Measurements from ENCODE around the gene HECTD3.
"Not testable (repeated sequence)": the region's sequence is repeated elsewhere in the genome, so short reads cannot be mapped to it uniquely, and the experiment has no call there.

Gene HECTD3

DNA sequence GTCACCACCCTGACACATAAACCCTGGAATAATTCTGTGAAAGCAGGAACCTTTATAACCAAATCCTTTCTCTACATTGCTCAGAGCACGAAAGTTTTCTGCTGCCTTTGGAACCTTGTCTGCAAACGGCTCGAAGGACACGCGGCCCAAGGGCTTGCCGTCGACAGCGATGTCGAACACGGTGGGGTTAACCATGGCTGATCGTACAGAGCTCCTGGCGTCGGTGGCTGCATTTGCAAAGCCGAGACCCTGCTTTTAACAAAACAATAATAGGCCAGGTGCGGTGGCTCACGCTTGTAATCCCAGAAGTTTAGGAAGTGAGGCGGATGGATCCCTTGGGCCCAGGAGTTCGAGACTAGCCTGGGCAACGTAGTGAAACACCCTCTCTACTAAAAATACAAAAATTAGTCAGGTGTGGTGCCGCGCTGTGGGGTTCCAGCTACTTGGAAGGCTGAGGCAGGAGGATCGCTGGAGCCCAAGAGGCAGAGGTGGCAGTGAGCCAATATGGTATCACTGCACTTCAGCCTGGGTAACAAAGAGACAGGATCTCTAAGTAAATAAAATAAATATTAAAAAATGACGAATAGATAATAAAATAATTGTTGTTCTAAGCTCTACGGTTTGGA is 22.5 kb downstream of the HECTD3 start:
- DNase-seq (ENCODE audit: low read depth, low spot score), result no peak

DNA sequence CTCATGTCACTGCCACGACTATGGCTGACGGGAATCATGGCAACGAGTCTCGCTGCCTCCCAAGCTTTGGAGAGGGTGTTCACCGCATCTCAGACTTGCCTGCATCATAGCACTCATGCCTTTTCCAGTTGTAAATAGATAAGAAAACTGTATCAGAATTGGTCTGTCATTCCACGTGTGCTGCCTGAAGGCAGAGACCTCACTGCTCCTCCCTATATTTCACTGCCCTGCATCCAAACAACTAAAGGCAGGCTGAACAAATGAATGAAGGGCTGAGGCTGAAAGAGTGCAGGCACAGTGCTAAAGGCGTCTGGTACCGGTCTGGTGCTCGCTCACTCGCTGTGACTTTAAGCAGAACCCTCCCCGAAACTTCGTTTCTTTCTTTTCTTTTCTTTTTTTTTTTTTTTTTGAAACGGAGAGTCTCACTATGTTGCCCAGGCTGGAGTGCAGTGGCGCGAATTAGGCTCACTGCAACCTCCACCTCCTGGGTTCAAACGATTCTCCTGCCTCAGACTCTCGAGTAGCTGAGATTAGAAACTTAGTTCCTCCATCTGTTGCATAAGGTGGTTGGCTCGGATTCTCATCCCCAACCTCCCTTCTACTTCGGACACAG is 25.3 kb downstream of the HECTD3 start:
- DNase-seq (ENCODE audit: low read depth, low spot score), result no peak

DNA sequence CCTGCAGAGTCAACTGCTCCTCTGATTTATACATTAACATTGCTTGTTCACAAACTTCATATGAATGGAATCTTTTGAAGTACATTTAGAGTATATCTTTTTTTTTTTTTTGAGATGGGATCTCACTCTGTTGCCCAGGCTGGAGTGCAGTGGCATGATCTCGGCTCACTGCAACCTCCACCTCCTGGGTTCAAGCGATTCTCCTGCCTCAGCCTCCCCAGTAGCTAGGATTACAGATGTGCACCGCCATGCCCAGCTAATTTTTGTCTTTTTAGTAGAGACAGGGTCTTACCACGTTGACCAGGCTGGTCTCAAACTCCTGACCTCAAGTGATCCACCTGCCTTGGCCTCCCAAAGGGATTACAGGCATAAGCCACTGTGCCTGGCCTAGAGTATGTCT is 33.8 kb downstream of the HECTD3 start:
- not testable (repeated sequence) for DNase-seq (ENCODE audit: low read depth, low spot score)

DNA sequence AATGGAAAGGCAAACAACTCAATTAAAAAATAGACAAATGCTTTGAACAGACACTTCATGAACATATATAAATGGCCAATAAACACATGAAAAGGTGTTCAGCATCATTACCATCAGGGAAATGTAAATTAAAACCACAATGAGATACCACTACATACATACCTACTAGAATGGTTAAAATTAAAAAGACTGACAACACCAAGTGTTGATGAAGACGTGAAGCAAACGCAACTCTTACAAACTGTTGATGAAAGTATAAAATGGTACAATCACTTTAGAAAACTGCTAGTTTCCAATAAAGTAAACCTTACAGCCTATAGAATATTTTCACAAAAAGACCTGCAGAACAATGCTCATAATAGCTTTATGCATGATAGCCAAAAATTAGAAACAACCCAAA is 34.9 kb downstream of the HECTD3 start:
- no peak for DNase-seq (ENCODE audit: low read depth, low spot score)

DNA sequence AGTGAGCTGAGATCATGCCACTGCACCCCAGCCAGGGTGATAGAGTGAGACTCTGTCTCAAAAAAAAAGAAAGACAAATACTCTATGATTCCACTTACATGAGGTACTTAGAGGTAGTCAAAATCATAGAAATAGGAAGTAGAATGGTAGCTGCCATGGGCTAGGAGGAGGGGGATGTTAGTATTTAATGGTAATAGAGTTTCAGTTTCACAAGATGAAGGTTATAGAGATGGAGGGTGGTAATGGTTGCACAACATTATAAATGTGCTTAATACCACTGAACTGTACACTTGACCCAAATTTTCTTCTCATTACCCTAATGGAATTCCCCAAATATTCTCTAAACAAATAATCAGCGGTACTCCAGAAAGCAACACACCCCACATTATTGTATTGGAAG is 37.5 kb downstream of the HECTD3 start:
- DNase-seq (ENCODE audit: low read depth, low spot score), result no peak

DNA sequence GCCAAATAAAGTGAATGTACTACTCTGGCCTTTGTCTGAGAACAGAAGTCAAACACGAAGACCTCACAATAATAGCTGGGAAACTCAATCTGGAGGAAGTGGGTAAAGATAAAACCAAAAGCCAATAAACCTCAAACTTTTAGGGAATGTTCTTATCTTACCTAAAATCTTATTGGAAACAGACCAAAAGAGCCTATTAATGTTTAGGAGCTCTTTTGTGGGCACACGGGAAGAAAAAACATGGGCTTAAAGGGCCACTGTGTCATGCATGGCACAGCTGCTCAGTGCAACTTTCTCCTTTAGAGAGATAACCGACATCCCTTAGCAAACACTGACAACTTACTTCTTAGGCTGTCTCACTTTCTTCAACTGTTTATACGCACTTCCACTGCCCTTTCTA is 40.8 kb downstream of the HECTD3 start:
- DNase-seq (ENCODE audit: low read depth, low spot score), result no peak

DNA sequence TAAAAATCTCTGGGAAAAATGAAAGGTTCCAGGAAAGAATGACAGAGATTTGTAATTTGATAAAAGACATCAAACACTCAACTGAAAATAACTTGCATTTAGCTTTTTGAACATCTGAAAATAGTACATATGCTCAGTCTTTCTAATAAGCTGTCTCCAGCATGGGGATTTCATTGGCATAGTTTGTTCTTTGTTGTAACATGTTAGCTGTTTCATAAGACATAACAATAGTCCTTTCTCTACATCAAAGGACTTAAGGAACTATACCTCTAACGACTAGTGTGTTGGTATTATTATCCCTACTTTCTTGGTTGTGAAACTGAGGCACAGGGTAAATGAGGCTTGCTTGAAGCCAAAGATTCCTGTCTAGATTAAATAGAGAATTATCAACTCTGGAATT is 46.7 kb downstream of the HECTD3 start:
- DNase-seq (ENCODE audit: low read depth, low spot score), result no peak

DNA sequence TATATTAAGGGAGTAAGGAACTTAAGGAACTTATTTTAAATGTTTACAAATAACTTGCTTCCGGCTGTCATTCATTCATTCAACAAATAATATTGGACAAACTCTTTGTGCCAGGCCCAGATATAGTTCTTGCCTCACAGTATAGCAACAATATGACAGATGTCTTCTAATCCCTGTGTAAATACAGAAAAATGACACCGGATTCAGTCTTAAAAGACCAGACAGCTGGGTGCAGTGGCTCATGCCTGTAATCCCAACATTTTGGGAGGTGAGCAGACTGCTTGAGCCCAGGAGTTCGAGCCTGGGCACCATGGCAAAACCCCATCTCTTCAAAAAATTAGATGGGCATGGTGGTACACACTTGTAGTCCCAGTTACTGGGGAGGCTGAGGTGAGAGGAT is 48.4 kb downstream of the HECTD3 start:
- DNase-seq (ENCODE audit: low read depth, low spot score), result no peak

DNA sequence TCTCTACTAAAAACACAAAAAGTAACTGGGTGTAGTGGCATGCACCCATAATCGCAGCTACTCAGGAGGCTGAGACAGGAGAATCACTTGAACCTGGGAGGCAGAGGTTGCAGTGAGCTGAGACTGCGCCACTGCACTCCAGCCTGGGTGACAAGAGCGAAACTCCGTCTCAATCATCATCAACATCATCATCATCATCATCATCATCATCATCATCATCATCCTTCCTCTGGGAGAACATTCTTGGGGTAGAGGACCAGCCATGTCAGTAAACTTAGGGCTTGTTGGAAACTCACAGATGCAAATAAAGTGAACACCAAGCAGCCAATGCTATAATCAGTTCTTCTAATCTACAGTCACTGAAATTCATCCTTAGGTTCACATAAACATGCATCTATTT is 49.1 kb downstream of the HECTD3 start:
- DNase-seq (ENCODE audit: low read depth, low spot score), result not testable (repeated sequence)

DNA sequence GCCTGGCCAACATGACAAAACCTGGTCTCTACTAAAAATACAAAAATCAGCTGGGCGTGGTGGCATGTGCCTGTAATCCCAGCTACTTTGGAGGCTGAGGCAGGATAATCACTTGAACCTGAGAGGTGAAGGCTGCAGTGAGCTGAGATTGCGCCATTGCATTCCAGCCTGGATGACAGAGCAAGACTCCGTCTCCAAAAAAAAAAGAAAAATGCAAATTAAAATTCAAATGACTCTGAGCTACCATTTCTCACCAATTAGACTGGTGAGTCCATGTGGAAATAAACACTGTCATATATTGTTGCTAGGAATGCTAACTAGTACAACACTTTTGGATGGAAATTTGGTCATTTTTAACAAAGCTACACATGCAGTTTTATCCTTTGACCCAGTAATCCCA is 53.6 kb downstream of the HECTD3 start:
- DNase-seq (ENCODE audit: low read depth, low spot score), result not testable (repeated sequence)

DNA sequence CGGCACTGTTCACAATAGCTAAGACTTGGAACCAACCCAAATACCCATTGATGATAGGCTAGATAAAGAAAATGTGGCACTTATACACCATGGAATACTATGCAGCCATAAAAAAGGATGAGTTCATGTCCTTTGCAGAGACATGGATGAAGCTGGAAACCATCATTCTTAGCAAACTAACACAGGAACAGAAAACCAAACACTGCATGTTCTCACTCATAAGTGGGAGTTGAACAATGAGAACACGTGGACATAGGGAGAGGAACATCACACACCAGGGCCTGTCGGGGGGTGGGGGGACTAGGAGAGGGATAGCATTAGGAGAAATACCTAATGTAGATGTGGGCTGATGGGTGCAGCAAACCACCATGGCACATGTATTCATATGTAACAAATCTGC is 55.0 kb downstream of the HECTD3 start:
- DNase-seq (ENCODE audit: low read depth, low spot score), result not testable (repeated sequence)

All from activated naive CD8-positive, alpha-beta T cell treated with anti-CD3 and anti-CD28 coated beads, Interleukin-2, amount 50 U/mL, for 16 hours (primary cell).